ENCODE data around the gene TUBB6.

TUBB6 gene

DNA sequence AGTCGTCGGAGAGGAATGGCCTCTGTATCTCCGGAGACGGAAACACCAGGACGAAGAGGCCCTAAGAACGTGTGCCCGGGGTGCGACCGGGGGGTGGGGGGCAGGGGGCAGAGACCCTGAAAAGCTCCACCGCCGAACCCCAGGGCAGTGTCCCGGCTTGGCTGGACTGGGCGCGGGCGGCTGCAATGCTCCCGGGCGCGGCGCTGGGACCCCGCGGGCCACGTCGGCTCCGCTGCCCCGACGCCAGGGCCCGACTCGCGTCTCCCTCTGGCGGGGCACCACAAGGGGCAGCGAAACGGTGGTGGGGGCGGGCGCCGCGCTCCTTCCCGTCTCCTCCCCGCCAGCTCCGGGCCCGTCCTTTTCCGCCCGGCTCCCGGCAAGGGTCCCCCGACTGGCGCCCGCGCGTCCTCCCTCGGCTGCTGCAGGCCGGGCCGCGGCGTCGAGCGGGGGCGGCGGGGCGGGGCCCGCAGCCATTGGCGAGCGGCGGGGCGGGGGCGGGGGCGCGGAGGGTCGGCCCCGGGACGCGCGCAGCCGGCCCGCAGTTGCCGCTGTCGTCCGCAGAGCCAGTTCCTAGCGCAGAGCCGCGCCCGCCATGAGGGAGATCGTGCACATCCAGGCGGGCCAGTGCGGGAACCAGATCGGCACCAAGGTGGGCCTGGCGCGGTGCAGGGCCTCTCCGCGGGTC lies at the start of gene TUBB6:
TUBB6 (plus strand) TSS at position 541 of the 685 bp plus-strand sequence; CDS start at position 593, 52 bp downstream.
- no peak for DNase-seq

DNA sequence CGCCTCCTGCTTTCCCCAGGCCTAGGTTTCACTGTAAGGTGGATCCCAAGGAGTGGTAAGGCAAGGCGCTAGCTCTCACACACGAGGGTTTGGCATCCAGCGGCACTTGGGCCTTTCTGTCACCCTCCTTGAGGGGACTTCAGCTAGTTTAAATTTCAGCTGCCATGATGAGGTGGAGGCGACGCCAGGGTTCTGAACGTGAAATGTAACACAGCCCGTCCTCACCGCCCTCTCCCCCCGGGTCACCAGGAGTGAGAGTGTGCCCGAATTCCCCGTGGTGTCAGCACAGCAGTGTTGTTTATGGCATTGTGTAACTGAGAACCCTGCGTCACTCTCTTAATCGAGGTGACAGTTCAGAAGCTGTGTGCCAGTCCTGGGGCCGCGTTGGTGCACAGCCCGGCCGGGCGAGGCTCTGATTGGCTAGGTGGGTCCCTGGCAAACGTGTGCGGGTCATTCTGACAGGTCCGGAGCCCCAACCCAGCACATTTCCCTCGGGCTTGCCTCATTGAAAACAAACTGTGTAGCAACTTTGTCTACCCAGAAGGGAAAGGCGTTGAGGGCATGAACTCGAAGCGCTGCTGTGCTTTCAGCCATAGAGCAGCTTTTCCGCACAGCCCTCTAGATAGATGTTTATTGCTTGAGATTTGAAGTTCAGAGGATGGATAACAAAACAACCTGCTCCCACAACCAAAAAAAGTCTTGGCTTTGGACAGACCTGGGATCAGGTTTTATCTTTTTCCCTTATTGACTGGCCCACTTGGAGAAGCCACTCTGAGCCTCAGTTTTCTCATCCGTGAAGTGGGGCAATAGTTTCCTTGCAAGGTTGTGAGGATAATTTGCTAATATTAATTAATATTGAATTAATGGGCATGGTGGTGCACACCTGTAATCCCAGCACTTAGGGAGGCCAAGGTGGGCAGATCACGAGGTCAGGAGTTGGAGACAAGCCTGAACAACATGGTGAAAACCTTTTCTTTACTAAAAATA lies 49.0 kb upstream of the TUBB6 start:
- no peak for DNase-seq

DNA sequence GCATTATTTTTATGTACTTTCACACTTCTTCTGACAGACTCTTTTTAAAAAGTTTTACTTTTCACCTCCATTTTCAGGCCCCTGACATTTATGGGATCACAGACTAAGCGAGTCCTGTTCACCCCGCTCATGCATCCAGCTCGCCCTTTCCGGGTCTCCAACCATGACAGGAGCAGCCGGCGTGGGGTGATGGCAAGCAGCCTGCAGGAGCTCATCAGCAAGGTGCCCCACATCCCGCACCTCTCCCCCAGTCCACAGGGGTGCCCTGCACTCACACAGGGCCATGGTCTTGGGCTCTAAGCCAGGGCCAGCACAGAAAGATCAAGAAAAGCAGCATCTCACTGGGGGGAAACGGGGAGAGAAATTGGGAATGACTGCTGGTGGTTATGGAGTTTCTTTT lies 45.3 kb upstream of the TUBB6 start:
- no peak for DNase-seq

DNA sequence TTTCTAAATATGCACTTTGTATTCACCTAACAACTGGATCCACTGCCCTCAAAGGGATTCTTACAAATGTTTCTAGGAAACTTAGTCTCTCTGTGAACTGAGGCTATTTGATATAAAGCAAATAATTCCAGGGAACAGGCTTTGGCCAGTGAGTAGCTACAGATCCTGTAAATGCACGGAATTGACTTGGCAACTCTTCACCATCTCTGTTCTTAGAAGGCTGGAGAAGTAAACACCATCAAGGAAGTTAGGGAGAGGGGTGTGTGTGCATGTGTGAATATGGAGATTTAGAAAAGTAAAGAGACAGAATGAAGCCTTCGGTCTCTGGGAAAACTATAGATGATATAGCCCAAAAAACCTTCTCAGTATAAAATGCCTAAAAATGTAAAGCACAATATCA lies 43.2 kb upstream of the TUBB6 start:
- no peak for DNase-seq

DNA sequence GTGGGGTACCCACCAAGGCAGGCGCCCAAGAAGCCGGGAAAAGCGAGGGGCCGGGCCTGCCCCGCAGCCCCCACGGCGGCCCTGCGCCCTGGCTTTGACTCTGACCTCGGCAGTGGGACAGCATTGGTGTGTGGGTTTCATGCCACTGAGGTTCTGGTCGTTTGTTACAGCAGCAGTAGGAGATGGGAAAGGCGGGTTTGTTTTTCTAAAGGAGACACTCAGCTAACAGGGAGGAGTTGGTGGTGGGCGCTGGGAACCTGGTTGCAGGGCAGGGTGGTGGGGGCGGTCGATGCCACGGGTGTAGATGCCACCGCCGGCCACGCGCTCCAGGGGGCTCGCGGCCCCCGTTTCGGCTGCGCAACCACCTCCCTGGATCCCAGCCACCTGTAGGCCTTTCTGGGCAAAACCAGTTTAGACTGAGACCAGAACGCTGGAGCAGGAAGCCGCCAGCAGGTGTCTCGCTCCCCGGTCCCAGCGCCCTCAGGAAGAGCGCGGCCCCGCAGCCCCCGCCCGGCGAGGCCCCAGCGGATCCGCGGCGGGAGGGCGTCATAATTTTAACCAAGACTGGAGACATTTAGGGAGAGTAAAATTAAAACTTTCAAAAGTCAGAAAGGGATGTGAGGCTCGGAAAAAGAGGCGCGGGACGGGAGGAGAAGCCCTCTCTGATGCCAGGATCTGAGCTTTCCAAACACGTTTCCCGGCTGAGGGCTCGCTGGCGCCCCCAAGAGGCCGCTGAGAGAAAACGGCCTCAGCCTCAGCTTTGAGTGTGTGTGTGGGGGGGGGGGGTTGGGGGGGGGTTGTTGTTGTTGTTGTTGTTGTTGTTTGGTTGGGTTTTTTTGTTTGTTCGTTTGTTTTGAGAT lies 36.4 kb upstream of the TUBB6 start:
- peak; percentile 23 for DNase-seq

DNA sequence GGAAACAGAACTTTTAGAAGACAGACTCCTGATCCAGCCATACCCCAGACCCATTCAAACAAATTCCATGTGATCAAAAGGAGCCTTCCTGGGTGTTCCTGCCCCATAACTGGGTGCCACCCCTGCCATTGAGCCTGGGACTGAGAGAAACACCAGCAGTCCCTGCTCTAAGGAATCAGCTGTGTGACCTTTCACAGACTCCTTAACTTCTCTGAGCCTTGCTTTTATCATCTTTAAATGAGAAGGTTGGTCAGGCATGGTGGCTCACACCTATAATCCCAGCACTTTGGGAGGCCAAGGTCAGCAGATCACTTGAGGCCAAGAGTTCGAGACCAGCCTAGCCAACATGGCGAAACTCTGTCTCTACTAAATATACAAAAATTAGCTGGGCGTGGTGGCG lies 33.2 kb upstream of the TUBB6 start:
- DNase-seq, result no peak

DNA sequence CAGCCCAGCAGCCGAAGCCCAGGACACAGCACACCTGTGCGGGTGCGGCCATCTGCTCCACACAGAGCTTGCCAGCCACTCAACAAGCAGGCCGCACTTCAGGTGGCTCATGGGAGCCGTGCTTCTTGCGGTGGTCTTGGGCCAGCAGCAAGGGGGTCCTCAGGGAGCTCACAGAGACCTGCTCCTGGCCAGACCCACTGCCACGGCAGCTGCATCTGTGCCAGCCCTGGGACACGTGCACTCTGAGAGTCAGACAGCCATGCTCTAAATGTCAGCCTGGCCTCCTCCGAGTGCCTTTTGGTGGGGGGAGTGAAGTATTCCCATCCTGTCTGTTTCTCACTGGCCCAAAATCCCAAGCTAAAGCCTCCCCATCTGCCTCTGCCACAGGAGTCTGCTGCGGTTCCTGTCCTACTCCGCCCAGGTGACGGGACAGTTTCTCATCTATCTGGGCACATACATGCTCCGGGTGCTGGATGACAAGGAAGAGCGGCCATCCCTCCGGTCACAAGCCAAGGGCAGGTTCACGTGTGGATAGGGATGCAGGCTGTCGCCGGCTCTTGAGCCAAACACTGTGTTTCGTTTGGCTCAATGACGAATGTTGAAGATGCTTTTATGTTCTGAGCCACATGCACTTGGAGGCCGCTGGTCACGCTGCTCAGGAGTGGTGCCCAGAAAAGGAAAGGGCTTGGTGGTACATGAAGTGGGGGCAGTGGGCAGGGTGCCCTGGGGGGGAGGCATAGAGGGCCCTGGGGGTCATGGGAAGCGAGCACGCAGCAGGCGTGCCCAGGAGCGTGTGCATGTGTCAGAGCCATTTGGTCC lies 31.1 kb upstream of the TUBB6 start:
- DNase-seq, result no peak

DNA sequence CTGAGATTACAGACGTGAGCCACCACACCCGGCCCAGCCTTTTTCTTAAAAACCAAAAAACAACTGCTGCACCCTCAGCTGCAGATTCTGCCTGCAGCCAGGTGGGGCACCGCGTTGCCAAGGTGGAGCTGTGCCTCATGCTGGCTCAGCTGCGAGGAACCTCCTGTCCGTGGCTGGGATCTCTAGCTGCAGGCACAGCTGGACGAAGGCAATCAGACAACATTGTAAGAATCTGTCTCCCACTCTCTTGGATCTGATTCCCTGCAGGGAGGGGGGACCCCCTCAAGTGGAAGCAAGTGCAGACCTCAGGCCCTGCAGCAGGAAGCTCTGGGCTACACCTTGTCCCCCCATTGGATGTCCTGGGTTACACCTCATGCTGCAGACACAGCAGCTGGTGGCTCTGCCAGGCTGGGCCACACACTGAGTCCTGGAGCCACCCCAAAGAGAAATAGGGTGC lies 29.8 kb upstream of the TUBB6 start:
- DNase-seq, result no peak

DNA sequence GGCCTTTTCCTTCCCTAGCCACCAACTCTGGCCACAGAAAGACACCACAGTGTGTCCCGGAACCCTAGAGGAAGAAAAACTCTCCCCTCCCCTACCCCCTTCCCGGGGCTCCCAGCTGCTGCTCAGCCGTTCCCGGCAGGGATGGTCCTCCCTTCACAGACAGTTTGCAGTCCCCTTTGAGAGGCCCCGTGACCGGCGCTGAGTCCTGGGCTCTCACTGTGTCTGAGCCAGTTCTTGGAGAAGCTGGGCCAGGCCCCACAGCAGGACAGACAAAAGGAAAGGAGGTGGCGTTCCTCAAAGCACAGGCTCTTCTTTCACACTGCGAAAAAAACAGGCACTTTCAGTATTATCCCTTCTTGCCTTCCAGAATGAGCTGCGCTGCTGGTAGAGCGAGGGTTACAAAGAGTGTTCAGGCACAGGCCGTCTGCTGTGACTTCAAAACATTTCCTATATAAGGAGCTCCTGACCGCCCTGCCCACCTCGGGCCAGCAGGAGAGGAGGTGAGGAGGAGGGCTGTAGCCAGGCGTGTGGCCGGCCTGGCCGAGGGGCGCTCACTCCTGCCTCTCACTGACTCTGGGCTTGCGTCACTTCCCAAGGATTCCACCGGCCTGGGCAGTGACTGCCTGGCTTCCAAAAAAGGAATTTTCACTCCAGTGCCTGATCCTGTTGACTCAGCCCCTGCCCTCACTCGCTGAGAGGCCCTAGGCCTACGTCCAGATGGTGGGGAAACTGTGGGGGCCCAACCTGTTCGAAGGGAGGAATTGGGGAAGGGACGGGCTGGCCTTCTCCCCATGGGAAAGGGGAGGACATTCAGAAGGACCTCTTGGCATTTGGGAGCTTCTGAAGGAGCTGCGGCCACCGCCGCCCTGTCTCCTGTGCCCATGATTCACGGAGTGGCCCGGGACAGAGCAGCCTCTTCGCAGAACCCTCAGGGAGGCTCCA lies 29.0 kb upstream of the TUBB6 start:
- no peak for DNase-seq

DNA sequence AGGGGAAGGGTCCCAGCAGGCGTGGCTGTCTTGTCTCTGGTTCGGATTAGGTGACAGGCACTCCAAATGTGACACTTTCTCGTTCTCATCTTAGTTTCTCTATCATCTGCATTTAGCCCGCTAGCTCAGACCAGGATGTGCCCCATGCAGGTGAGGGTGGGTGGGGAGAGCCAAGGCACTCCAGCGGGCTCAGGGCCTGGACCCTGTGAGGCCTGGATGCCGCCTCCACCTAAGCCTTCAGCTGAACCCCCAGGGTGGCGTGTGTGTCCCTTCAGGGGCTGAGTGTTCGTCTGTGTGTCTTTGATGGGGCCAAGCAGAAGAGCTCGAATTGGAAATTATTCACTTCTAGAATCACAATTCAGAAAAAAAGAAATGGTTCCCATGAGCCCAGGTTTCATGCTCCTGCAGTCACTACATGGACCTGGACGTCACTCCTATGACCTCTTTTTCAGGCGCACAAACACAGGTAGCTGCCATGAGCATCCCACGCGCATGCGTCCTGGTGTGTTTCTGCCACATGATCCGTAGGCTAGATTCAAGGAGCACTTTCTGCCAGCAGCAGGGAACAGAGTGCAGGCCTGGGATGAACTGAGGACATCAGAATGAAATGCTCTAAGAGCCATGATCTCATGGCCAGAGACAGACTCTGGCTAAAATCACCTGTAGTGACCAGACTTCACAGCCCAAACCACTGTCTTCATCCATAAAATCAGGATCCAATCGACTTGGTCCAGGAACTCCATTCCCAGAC lies 28.1 kb upstream of the TUBB6 start:
- DNase-seq, result no peak

DNA sequence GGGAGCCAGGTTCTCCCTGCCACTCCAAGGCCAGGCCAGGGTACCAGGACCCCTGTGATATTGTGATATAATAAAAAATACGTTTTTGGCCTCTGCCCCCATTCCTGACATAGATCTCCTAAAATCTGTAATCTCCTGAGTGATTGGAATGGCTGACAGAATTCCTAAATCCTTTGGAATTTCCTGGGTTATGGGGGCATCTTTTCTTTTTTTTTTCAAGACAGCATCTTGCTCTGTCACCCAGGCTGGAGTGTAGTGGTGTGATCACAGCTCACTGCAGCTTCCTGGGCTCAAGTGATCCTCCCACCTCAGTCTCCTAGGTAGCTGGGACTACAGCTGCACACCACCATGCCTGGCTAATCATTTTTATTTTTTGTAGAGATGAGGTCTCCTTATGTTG lies 26.2 kb upstream of the TUBB6 start:
- DNase-seq, result no peak

DNA sequence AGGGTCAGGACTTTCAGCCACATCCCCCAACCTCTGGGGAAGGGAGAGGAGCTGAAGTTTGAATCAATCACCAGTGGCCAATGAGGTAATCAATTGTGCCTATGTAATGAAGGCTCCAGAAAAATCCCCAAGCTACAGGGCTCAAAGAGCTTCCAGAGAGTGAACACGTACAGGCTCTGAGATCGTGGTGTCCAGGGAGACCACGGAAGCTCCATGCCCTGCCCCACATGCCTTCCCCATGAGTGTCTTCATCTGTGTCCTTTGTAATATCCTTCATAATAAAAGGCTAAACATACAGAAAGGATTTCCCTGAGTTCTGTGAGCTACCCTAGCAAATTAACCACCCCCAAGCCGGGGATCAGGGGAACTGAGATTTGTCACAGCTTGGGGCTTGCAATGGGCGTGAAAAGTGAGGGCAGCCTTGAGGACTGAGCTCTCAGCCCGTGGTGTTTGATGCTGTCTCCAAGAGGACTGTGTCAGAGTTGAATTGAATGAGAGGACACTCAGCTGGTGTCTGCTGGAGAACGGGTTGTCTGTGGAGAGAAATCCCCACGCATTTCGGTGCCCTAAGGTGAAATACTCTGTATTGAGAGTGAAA lies 25.5 kb upstream of the TUBB6 start:
- DNase-seq, result no peak

DNA sequence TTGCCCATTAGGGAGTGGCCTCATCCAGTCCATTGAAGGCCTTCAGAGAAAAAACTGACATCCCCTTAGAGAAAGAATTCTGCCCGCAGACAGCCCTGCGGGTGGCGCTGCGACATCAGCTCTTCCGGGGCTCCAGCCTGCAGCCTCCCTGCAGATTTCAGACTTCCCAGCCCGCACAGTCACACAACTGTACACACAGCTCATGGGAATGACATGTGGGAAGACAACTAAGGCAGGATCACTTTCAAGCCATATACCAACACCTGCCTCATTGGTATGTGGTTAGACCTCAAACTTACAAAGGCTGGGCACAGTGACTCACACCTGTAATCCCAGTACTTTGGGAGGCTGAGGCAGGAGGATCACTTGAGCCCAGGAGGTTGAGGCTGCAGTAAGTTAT lies 24.8 kb upstream of the TUBB6 start:
- DNase-seq, result no peak

DNA sequence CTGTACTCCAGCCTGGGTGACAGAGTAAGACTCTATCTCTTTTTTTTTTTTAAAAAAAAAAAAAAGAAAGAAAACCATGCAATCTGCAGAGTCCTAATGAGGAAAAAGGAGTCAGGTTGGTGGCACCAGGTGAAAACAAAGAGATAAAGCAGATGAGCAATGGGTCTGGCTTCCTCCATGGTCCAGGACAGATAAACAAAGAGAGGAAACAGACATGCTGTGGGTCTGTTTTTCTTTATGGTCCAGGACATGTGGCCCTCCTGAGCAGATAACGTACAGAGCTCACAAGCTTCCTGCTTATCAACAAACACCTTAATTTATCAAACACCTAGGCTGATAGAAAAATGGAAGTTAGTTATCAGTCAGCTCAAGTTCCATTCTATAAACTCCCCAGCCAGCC lies 24.4 kb upstream of the TUBB6 start:
- DNase-seq, result no peak

DNA sequence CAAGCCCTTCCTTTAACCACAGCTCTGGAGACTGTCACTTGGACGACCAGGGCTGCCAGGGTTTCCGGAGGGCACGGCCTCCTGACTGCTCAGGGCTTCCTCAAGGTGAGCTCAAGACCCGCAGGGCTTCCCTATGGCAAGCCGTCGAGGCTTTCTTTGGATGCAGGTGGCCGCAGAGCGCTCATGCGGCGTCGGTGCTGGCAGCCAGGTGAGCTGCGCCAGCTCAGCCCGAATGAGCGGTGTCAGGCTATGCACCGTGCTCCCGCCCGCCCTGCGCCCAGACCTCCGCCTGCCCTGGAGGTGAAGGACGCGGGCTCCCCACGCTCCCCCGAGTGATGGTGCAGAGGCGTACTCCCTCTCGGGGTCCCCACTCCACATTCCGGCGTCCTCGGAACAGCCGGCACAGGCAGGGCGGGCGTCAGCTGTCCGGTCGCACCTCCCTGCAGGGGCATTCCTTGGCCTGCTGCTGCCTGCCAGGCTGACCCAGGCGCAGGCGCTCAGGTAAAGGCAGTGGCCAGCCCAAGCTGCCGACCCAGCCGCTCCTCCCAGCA lies 20.8 kb upstream of the TUBB6 start:
- DNase-seq, result no peak

DNA sequence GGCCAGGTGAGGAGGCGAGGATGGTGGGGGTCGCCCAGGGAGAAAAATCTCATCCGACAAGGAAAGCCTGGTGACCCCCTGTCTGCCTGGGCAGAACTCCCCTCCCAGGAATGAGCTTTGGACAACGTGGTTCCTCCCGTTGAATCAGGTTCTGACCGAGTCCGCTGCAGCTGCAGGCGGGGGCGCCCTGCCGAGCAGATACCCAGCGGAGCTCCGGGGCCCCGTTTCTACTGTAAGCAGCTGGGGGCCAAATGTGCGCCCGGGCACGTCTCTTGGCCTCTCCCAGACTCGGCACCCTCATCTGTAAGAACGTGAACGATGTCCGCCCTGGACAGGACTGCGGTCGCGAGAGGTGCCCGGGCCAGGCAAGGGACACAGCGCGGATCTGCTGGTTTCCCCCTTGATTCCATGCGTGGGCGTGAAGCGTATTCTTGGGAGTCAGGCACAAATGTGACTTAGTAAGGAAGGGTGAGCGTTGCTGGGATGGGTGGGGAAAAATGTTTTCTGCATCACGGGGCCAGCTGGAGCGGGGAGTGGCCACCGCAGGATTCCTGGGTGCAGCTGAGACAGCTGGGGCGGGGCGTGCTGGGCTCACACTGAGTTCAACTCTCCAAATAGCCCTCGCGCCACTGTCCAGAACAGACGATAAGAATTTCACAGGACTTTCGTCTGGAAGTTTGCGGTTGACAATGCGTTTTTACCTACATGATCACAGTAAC lies 20.2 kb upstream of the TUBB6 start:
- no peak for DNase-seq

DNA sequence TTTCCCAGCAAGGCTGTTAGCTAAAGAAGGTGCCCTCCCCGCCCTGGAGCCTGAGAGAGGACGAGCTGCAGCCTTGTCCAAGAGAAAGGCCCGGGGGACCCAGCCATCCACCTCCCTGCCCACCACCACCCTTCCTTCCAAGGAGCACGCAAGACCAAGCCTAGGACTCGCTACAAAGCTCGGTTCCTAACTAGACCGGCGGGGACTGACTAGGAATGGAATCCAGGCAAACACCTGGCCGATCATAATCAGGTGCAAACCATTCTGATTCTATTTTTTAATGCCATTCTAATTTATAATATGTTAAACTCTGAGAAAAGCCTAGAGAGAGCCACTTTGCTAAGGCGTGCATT lies 19.7 kb upstream of the TUBB6 start:
- no peak for DNase-seq

DNA sequence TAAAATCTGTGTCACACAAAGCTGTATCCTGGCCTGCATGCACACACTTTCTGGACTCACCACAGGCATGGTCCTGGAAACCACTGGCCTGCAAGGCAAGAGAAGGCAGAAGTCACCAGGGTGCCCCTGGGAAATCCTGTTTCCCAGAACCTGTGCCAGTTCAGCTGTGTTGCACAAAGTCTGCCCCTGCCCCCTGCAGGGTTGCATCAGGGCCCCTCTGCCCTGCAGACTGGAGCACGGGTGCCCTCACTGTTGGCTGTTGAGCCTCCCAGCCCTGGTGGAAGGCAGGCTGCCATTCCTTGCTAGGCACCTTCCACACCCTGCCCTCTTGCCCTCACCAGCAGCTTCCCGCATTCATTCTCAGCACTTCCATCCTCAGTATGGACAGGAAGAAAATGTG lies 18.0 kb upstream of the TUBB6 start:
- no peak for DNase-seq

DNA sequence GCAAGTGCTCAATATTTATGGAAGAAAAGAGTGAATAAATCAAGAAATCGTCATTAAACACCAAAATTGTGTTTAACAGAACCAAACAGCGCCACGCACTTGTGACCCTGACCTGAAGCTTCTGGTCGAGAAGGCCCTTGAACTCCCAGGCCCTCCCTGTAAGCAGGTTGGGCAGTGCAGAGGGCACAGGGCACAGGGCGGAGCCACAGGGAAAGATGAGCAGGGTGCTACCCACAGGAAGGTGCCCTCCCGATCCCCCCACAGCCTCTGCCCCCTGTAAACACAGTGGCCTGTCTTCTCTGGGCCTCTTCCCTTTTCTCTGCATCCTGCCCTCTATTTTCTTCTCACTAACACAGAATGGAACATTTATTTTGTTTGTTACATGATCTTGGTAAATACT lies 16.9 kb upstream of the TUBB6 start:
- DNase-seq, result no peak
